ENCODE measurements around the gene EMX1. TPM values are rescaled to one million over a fixed set of nuclear protein-coding genes. Genes with fewer than 3 reads are reported as not detected.

EMX1 gene
- 1 to 10 TPM in 1 of 4 donors, under 1 TPM in 1, not detected in 2; 0.38 to 4.0 TPM for total RNA-seq

- DNase-seq (ENCODE audit: low spot score) (no peak), ATAC-seq (ENCODE audit: low FRiP score) (peak; percentile 47)
- no peak for TF ChIP-seq CTCF (IDR thresholded peaks at IDR 0.05)
Measured at GRCh38 chr2:72917138-72917876, at the start of gene EMX1. EMX1 (plus strand) TSS chr2:72917519; CDS start chr2:72917853, 334 bp downstream.

GRCh38 chr2:72871060-72871459, 46.3 kb upstream of the EMX1 start:
- DNase-seq (ENCODE audit: low spot score) = no peak
- no peak for ATAC-seq (ENCODE audit: low FRiP score)
- no peak for TF ChIP-seq CTCF (IDR thresholded peaks at IDR 0.05)

- DNase-seq (ENCODE audit: low spot score) = no peak
- no peak for ATAC-seq (ENCODE audit: low FRiP score)
- no peak for TF ChIP-seq CTCF (IDR thresholded peaks at IDR 0.05)
Measured at GRCh38 chr2:72871880-72872279, 45.4 kb upstream of the EMX1 start.

GRCh38 chr2:72883356-72883962, 33.9 kb upstream of the EMX1 start:
- no peak for DNase-seq (ENCODE audit: low spot score)
- TF ChIP-seq CTCF (IDR thresholded peaks at IDR 0.05) = no peak
- no peak for ATAC-seq (ENCODE audit: low FRiP score)

- TF ChIP-seq CTCF (IDR thresholded peaks at IDR 0.05) = no peak
- ATAC-seq (ENCODE audit: low FRiP score) (no peak), DNase-seq (ENCODE audit: low spot score) (no peak)
Measured at GRCh38 chr2:72886505-72887031, 30.8 kb upstream of the EMX1 start.

GRCh38 chr2:72887032-72887739, 30.1 kb upstream of the EMX1 start, which contains the start of gene SPR:
SPR (plus strand) TSS chr2:72887408; CDS start chr2:72887433, 25 bp downstream.
- peak; percentile 57 for DNase-seq (ENCODE audit: low spot score)
- peak; percentile 85 for ATAC-seq (ENCODE audit: low FRiP score)
- no peak for TF ChIP-seq CTCF (IDR thresholded peaks at IDR 0.05)
